ENCODE measurements around the gene NAE1. TPM values are rescaled to one million over a fixed set of nuclear protein-coding genes. Genes with fewer than 3 reads are reported as not detected.

The NAE1 gene
- total RNA-seq, 6 experiments from 2014 or later: 16.4 to 22.7 (median 20.2) TPM

- no peak for DNase-seq
- Histone ChIP-seq H3K27me3 (no peaks in the 10 kb centered on the region), H3K9me3 (no peaks in the 10 kb centered on the region), H3K36me3 (no peaks in the 10 kb centered on the region), H3K27ac (no peak overlapping the region), H3K4me3 (no peak overlapping the region), H3K4me1 (no peaks in the 10 kb centered on the region)
- WGBS (ENCODE audit: insufficient coverage, low coverage, low lambda C conversion rate, missing lambda C conversion rate): 65% methylated on average over 4 of the region's 6 CpGs
- intact Hi-C loops (cut with DNase I): no loop called here
- TF ChIP-seq POLR2A (IDR thresholded peaks at IDR 0.05) (no peak), CTCF (IDR thresholded peaks at IDR 0.05) (no peak)
- ATAC-seq: no peak
These were observed 26.7 kb upstream of the NAE1 start for GRCh38 chr16:66857437-66857836.

- no peak for TF ChIP-seq CTCF (IDR thresholded peaks at IDR 0.05)
- TF ChIP-seq POLR2A (IDR thresholded peaks at IDR 0.05): no peak
- WGBS (ENCODE audit: insufficient coverage, low coverage, low lambda C conversion rate, missing lambda C conversion rate): no CpG with 5 or more reads among the region's 2 CpGs
- no peak for ATAC-seq
- no peak overlapping the region for H3K4me3 ChIP-seq
- no peaks in the 10 kb centered on the region for H3K4me1 ChIP-seq
- H3K36me3 ChIP-seq: no peaks in the 10 kb centered on the region
- H3K9me3 ChIP-seq: no peaks in the 10 kb centered on the region
- no peak for DNase-seq
- H3K27me3 ChIP-seq: no peaks in the 10 kb centered on the region
- no peak overlapping the region for H3K27ac ChIP-seq
- intact Hi-C loops (cut with DNase I): no loop called here
These were observed 26.0 kb upstream of the NAE1 start for GRCh38 chr16:66856801-66857200.

- no peaks in the 10 kb centered on the region for H3K27me3 ChIP-seq
- no peak for ATAC-seq
- TF ChIP-seq CTCF (IDR thresholded peaks at IDR 0.05): no peak
- no peak for TF ChIP-seq POLR2A (IDR thresholded peaks at IDR 0.05)
- intact Hi-C loops (cut with DNase I): no loop called here
- no peaks in the 10 kb centered on the region for H3K36me3 ChIP-seq
- no peaks in the 10 kb centered on the region for H3K4me1 ChIP-seq
- no peak for DNase-seq
- 84% methylated on average over 3 of the region's 6 CpGs for WGBS (ENCODE audit: insufficient coverage, low coverage, low lambda C conversion rate, missing lambda C conversion rate)
- no peak overlapping the region for H3K4me3 ChIP-seq
- no peaks in the 10 kb centered on the region for H3K9me3 ChIP-seq
- H3K27ac ChIP-seq: no peak overlapping the region
These were observed 25.5 kb upstream of the NAE1 start for GRCh38 chr16:66856184-66856730.

- H3K9me3 ChIP-seq: no peaks in the 10 kb centered on the region
- TF ChIP-seq POLR2A (IDR thresholded peaks at IDR 0.05) (no peak), CTCF (IDR thresholded peaks at IDR 0.05) (no peak)
- H3K4me1 ChIP-seq: no peaks in the 10 kb centered on the region
- DNase-seq (peak in 1 of 3 donors; percentile 17), ATAC-seq (no peak)
- H3K27ac ChIP-seq: no peak overlapping the region
- no peak overlapping the region for H3K4me3 ChIP-seq
- no peaks in the 10 kb centered on the region for H3K36me3 ChIP-seq
- no peaks in the 10 kb centered on the region for H3K27me3 ChIP-seq
- intact Hi-C loops (cut with DNase I): no loop called here
- no CpG with 5 or more reads among the region's 15 CpGs for WGBS (ENCODE audit: insufficient coverage, low coverage, low lambda C conversion rate, missing lambda C conversion rate)
These were observed 22.7 kb upstream of the NAE1 start for GRCh38 chr16:66853261-66854139.

All from right lobe of liver (tissue), 6 donors.